Colonic mucosa (tissue), 4 donors: ENCODE data around the gene WNT5A. TPM values are rescaled to one million over a fixed set of nuclear protein-coding genes. Genes with fewer than 3 reads are reported as not detected.

ENCODE experiments used
- DNase-seq: peaks from one replicate; pipeline ENCODE4 v3.0.0-alpha.2; 2020
- H3K27ac ChIP-seq: fragments of 200-600 bp; one replicate; pipeline ENCODE4 v1.8.0; 2021
- H3K27me3 ChIP-seq: fragments of 200-600 bp; one replicate; pipeline ENCODE4 v1.8.0; 2021
- H3K36me3 ChIP-seq: fragments of 200-600 bp; one replicate; pipeline ENCODE4 v1.8.0; 2021
- H3K4me1 ChIP-seq: fragments of 200-600 bp; one replicate; pipeline ENCODE4 v1.8.0; 2021; ENCODE audit warnings: mild to moderate bottlenecking
- H3K4me3 ChIP-seq: fragments of 200-600 bp; one replicate; pipeline ENCODE4 v1.8.0; 2021
- H3K9ac ChIP-seq, 2 donors: one replicate each; pipeline ENCODE4 v1.7.0; 2013; ENCODE audit warnings: control low read depth in 2 of 2, low read depth in 2 of 2, low read length in 2 of 2
- H3K9me3 ChIP-seq: fragments of 200-600 bp; one replicate; pipeline ENCODE4 v1.8.0; 2021
- intact Hi-C: fragments of 100-400 bp; cut with DNase I; formaldehyde crosslinking; loops from one replicate; pipeline ENCODE4 v1.14.1; 2022
- total RNA-seq, 2 donors: library from RNA; stranded (reverse); fragmentation: NEBNext Ultra II Directional in 1 of 2; extraction: Animal tissue kit (Norgen Biotek cat#: 25700) in 1 of 2; gene quantifications; one replicate each; pipeline ENCODE4 v1.2.1, GENCODE V29; 2021
- TF ChIP-seq, protein P1 (sequence below): fragments of 200-600 bp; IDR thresholded peaks from one replicate; pipeline ENCODE4 v1.8.0; 2022; ENCODE audit warnings: antibody characterized with exemption, mild to moderate bottlenecking
- donor health status: healthy.
- donor health status: DM: no; HTN: no; CAD: no.
- donor health status: DM: no; HTN: no; CAD: no.

The WNT5A gene
- total RNA-seq, 2 donors from 2014 or later: 3.9 to 7.2 TPM

DNA sequence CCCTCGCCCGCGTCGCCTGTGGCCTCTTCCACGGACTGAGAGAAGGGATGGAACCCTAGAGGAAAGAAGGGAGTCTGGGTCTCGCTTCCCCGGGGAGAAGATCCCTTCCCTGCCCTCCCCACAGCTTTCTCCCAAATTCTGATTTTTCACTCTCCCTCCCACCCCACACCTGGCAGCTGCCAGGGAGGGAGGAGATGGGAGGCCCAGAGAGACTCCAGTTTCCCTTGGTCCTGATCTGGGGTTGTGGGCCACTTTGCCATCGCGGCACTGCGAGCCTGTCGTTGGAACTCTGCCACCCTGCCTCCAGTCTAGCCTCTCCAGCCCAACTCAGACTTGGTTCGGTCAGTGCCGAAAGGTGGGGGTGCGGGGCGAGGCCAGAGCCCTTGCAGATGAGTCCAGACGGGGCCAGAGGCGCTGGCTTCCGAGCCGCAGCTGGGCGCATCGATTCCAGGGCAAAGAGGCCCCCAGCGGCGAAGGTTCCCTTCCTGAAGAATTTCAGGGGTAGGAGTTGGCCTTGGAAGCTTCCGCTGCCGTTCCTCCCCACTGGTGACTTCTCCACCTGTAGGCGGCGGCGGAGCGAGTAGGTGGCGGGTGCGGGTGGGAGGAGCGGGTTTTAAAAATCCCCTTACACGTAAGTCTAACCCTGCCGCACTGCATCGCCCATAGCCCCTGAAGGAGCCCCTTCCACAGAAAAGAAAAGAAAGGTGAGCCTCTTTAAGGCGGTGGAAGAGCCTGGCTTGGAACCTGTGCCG, 5.2 kb downstream of the WNT5A start:
- Histone ChIP-seq H3K36me3 (no peaks in the 10 kb centered on the region), H3K27ac (no peak overlapping the region), H3K9ac (no peak overlapping the region), H3K4me1 (peaks cover 5% of the 10 kb centered on the region), H3K27me3 (peaks cover 32% of the 10 kb centered on the region), H3K9me3 (no peaks in the 10 kb centered on the region), H3K4me3 (no peak overlapping the region)
- peak; percentile 32 for DNase-seq
- intact Hi-C loops: loop anchor here (5.0 to 10.0 kb wide), 3 partner anchors 415 to 627 kb away; no protein-coding TSS in a partner anchor
- TF ChIP-seq, protein P1, sequence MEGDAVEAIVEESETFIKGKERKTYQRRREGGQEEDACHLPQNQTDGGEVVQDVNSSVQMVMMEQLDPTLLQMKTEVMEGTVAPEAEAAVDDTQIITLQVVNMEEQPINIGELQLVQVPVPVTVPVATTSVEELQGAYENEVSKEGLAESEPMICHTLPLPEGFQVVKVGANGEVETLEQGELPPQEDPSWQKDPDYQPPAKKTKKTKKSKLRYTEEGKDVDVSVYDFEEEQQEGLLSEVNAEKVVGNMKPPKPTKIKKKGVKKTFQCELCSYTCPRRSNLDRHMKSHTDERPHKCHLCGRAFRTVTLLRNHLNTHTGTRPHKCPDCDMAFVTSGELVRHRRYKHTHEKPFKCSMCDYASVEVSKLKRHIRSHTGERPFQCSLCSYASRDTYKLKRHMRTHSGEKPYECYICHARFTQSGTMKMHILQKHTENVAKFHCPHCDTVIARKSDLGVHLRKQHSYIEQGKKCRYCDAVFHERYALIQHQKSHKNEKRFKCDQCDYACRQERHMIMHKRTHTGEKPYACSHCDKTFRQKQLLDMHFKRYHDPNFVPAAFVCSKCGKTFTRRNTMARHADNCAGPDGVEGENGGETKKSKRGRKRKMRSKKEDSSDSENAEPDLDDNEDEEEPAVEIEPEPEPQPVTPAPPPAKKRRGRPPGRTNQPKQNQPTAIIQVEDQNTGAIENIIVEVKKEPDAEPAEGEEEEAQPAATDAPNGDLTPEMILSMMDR: no peak

DNA sequence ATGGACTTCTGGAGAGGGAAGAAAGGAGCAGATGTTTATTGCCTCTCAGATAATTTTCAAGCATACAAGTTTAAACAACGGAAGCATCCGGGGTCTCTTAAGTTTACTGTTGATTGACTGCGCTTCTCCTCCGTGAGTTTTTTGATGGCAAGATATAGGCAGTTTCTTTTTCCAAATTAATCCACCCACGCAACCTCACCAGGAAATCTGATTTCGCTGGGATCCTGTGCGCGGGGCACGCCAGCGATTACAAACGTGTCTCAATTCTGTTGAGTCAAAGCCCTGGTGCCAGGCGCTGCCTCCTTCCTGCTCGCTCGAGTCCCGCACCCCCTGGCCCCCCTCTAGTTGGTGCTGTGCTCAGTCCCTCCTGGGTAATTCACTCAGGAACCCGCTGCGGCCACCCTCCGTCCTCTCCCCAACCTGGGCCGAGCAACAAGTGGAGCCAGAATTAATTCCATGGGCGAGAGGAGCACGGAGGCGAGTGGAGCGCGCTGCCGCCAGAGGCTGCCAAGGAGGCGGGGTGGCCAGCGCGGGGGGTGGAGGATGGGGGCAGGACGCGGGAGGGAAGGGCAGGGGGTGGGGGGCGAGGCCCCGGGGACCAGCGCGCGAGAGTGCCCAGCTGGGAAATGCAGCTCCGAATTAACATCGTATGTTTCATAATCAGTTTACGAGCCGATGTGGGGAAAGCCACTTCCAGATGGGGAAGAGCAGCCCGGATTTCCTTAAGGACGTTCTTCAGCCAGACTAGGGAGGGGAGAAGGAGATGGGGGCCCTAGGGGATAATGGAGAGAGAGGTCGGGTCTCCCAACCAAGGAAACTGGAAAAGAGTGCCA, 6.0 kb downstream of the WNT5A start:
- TF ChIP-seq, protein P1: no peak
- intact Hi-C loops: loop anchor here (5.0 to 10.0 kb wide), 3 partner anchors 416 to 626 kb away; no protein-coding TSS in a partner anchor
- Histone ChIP-seq H3K27ac (no peak overlapping the region), H3K9ac (no peak overlapping the region), H3K36me3 (no peaks in the 10 kb centered on the region), H3K4me3 (peak overlapping the region; percentile 25), H3K4me1 (peaks cover 5% of the 10 kb centered on the region), H3K9me3 (no peaks in the 10 kb centered on the region), H3K27me3 (peaks cover 32% of the 10 kb centered on the region)
- peak; percentile 30 for DNase-seq

DNA sequence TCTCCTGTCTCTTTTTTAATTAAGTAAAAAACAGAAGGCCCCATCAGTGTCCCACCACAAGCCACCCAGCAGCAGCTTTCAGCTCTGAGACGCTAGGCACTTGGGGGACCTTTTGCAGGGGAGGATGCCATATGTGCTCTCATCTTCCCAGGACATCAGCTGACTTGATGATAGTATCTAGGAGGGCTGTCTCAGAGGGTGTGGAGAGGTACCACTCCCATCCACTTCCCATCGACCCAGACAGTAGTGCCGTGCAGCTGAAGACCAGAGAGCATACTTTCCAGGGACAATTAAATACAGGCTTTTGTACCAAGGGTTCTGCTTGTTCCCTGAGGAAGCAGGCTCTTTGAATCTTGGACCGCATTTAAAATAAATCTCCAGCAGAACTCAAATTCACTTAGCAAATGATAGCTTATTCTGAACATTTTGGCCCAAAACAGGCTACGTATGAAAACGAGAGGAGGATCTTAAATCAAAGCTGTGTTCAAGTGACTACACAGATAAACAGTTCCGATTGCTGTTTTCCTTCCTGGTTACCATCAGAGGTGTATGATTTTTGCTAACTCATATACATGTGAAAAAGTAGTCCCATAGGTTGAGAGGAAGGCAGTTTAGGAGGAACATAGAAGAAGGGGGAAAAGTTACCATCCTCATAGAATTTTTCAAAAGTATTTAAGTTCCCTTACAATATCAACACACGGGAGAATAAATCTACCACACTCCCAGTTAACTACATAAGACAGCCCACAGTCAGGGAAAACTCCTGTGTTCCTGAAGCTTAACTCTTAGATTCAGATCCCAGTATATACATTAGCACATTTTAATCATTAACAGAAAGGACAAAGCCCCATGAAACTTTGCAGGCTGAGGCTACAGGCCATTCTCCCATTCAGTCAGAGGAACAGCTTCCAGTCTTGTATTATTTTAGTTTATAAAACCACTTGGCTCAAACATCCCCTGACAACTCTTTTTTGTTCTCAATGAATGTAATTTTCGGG, 9.5 kb downstream of the WNT5A start:
- H3K4me3 ChIP-seq: no peak overlapping the region
- DNase-seq: no peak
- no peaks in the 10 kb centered on the region for H3K4me1 ChIP-seq
- no peaks in the 10 kb centered on the region for H3K36me3 ChIP-seq
- H3K9me3 ChIP-seq: no peaks in the 10 kb centered on the region
- no peak overlapping the region for H3K27ac ChIP-seq
- TF ChIP-seq, protein P1: no peak
- intact Hi-C loops: no loop called here
- no peak overlapping the region for H3K9ac ChIP-seq
- peaks cover 16% of the 10 kb centered on the region for H3K27me3 ChIP-seq

DNA sequence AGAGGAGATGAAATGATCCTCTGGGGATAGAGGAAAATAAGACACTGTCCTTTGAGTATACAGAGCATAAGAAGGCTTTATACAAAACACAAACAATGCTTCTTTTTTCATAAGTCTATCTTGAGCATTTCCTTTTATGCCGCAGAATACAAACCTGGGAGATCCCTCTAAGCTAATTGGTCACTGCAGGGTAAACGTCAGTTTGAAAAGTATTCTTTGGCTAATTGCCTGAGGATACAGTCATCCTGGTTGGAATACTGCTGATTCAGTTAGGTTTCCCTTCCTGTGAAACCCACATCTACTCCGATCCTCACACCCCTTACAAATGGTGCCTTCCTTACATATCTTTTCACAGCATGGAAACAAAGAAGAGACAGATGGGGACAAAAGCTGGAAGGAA, 10.6 kb downstream of the WNT5A start:
- Histone ChIP-seq H3K4me3 (no peak overlapping the region), H3K27ac (no peak overlapping the region), H3K4me1 (no peaks in the 10 kb centered on the region), H3K27me3 (peaks cover 5% of the 10 kb centered on the region), H3K36me3 (no peaks in the 10 kb centered on the region), H3K9me3 (no peaks in the 10 kb centered on the region), H3K9ac (no peak overlapping the region)
- TF ChIP-seq, protein P1: no peak
- DNase-seq: no peak
- intact Hi-C loops: no loop called here

DNA sequence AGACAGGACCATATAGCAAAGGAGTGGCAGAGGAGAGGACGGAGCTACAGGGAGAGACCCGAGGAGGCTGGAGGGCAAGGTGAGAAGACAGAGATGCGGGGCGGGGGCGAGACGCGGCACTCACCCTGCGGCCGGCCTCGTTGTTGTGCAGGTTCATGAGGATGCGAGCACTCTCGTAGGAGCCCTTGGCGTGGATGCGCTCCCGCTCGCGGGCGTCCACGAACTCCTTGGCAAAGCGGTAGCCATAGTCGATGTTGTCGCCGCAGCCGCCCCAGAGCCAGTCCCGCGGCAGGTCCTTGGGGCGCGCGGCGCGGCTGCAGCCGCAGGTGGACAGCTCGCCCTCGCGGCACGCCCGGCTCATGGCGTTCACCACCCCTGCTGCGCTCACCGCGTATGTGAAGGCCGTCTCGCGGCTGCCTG, 12.9 kb downstream of the WNT5A start:
- intact Hi-C loops: no loop called here
- no peaks in the 10 kb centered on the region for H3K4me1 ChIP-seq
- no peak overlapping the region for H3K9ac ChIP-seq
- no peak overlapping the region for H3K27ac ChIP-seq
- no peak overlapping the region for H3K4me3 ChIP-seq
- DNase-seq: no peak
- no peaks in the 10 kb centered on the region for H3K27me3 ChIP-seq
- no peaks in the 10 kb centered on the region for H3K36me3 ChIP-seq
- TF ChIP-seq, protein P1: no peak
- no peaks in the 10 kb centered on the region for H3K9me3 ChIP-seq
